ENCODE data around the gene GCGR. TPM values are rescaled to one million over a fixed set of nuclear protein-coding genes. Genes with fewer than 3 reads are reported as not detected.
A peak's percentile ranks its signal among the peaks of the same experiment; 100 is the strongest.

The GCGR gene
- total and polyA plus RNA-seq, 2 of the 13 experiments (the other 11 are each of a cell fraction or from before 2014, with no cell fraction given) = 0.04 to 0.13 TPM

DNA sequence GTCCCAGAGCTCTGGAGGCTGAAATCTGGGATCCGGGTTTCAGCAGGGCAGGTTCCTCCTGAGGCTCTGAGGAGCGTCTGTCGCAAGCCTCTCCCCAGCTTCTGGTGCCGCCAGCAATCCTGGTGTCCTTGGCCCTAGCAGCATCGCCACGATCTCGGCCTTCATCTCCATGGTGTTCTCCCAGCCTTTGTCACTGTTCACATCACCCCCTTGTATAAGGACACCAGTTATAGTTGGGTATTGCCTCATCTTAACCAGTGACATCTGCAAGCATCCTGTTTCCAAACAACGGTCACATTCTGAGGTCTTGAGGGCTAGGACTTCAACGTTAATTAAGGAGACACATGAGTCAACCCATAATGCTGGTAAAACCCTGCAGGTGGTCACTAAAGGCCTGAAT is 33.7 kb downstream of the GCGR start (continued):
- TF ChIP-seq FOXO4 (CRISPR knock-in tag; conservative IDR thresholded peaks at IDR 0.05) (no peak), ARID5B (CRISPR knock-in tag; IDR thresholded peaks at IDR 0.05) (0 out of 2 replicates have a peak, but pooled peaks have one; percentile 22), SAP130 (CRISPR knock-in tag; IDR thresholded peaks at IDR 0.05; ENCODE audit: low read depth) (0 out of 2 replicates have a peak, but pooled peaks have one; percentile 15), CEBPB (IDR thresholded peaks at IDR 0.05; ENCODE audit: borderline replicate concordance, low read depth, low read length) (peak; percentile 89), CBX1 (IDR thresholded peaks at IDR 0.05; ENCODE audit: low read depth) (no peak), HNRNPUL1 (IDR thresholded peaks at IDR 0.05; ENCODE audit: low read depth, low read length) (no peak), SOX6 (IDR thresholded peaks at IDR 0.05) (no peak), SOX6 (CRISPR knock-in tag; IDR thresholded peaks at IDR 0.05) (peak; percentile 35; the same call in 1 of the 2 replicates), SNAPC2 (CRISPR knock-in tag; IDR thresholded peaks at IDR 0.05) (no peak), HMG20B (CRISPR knock-in tag; conservative IDR thresholded peaks at IDR 0.05) (no peak), PRDM15 (CRISPR knock-in tag; IDR thresholded peaks at IDR 0.05) (no peak), TRIM22 (IDR thresholded peaks at IDR 0.05) (no peak), ZSCAN30 (CRISPR knock-in tag; IDR thresholded peaks at IDR 0.05) (no peak), SP5 (CRISPR knock-in tag; IDR thresholded peaks at IDR 0.05; ENCODE audit: borderline replicate concordance, low read depth) (no peak), CBFB (CRISPR knock-in tag; IDR thresholded peaks at IDR 0.05) (no peak), ZNF230 (CRISPR knock-in tag; IDR thresholded peaks at IDR 0.05) (no peak), EP300 (IDR thresholded peaks at IDR 0.05; ENCODE audit: low read depth in 2 of 2, low read length in 2 of 2) (peak in 1 of 2 experiments; percentile 23; a peak in 1 of 4 replicates), EP300 (CRISPR knock-in tag; IDR thresholded peaks at IDR 0.05; ENCODE audit: borderline replicate concordance) (no peak)
- TF ChIP-seq, protein P1, sequence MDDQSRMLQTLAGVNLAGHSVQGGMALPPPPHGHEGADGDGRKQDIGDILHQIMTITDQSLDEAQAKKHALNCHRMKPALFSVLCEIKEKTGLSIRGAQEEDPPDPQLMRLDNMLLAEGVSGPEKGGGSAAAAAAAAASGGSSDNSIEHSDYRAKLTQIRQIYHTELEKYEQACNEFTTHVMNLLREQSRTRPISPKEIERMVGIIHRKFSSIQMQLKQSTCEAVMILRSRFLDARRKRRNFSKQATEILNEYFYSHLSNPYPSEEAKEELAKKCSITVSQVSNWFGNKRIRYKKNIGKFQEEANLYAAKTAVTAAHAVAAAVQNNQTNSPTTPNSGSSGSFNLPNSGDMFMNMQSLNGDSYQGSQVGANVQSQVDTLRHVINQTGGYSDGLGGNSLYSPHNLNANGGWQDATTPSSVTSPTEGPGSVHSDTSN (CRISPR knock-in tag; IDR thresholded peaks at IDR 0.05; ENCODE audit: borderline replicate concordance) = no peak

Data from HepG2 (cell line).